Ovary (tissue), 3 donors: ENCODE data around the gene IDH2.

Experiments used
- CTCF ChIP-seq, 3 donors: fragments of 450-650 bp in 2 of 3; fragments of 200-600 bp in 1 of 3; IDR thresholded peaks; one replicate each; pipeline versions ENCODE4 v1.5.1 to v1.8.0; 2016 to 2022; ENCODE audit warnings: antibody characterized with exemption in 3 of 3, mild to moderate bottlenecking in 1 of 3
- EP300 ChIP-seq: sonication (generic); formaldehyde crosslinking; IDR thresholded peaks from one replicate; pipeline ENCODE4 v1.6.1; 2017; ENCODE audit warnings: antibody characterized with exemption
- donor health status: DM: no; HTN: no; CAD: no.

GRCh38 chr15:90038632-90039095 is 63.6 kb downstream of the IDH2 start:
- TF ChIP-seq CTCF (IDR thresholded peaks at IDR 0.05) (no peak), EP300 (no peak)
